K562 (cell line): ENCODE results near the gene MGRN1. TPM values are rescaled to one million over a fixed set of nuclear protein-coding genes. Genes with fewer than 3 reads are reported as not detected.
A peak's percentile ranks its signal among the peaks of the same experiment; 100 is the strongest.

ENCODE experiments used
- BRD4 ChIP-seq: fragments of 200-600 bp; sonication (generic); IDR thresholded peaks from 2 replicates; pipeline ENCODE4 v1.6.1; 2017; ENCODE audit warnings: inconsistent platforms
- CXXC5 ChIP-seq: fragments of 250-450 bp; sonication (Bioruptor Pico); IDR thresholded peaks from 2 replicates; pipeline ENCODE4 v1.8.0; 2022; ENCODE audit warnings: inconsistent platforms, mild to moderate bottlenecking, moderate library complexity
- GABPB2 ChIP-seq: fragments of 250-450 bp; sonication (Bioruptor Pico); conservative IDR thresholded peaks from 2 replicates; pipeline ENCODE4 v1.5.1; 2021; ENCODE audit warnings: mild to moderate bottlenecking
- HLTF ChIP-seq: fragments of 450-650 bp; IDR thresholded peaks from 2 replicates; pipeline ENCODE4 v1.6.1; 2016
- HNRNPLL ChIP-seq: fragments of 200-400 bp; formaldehyde crosslinking; IDR thresholded peaks from 2 replicates; pipeline ENCODE4 v1.6.1; 2017; ENCODE audit warnings: low read length, low read depth, mild to moderate bottlenecking; ENCODE audit not compliant: poor library complexity, severe bottlenecking
- MAFF ChIP-seq: IDR thresholded peaks from 2 replicates; pipeline ENCODE4 v1.6.1; 2012; ENCODE audit warnings: low read length, improper control_type of control experiment
- NFRKB ChIP-seq: fragments of 450-650 bp; IDR thresholded peaks from 2 replicates; pipeline ENCODE4 v1.6.1; 2016; ENCODE audit warnings: low read depth
- NFYB ChIP-seq: IDR thresholded peaks from 2 replicates; pipeline ENCODE4 v1.6.1; 2011; ENCODE audit warnings: mild to moderate bottlenecking, moderate library complexity; ENCODE audit not compliant: insufficient read length; ENCODE audit errors: extremely low read depth
- POU5F1 ChIP-seq: fragments of 150-350 bp; IDR thresholded peaks from 2 replicates; pipeline ENCODE4 v1.6.1; 2014; ENCODE audit warnings: borderline replicate concordance, low read length, low read depth, mild to moderate bottlenecking; ENCODE audit not compliant: partially characterized antibody
- PYGO2 ChIP-seq: fragments of 450-650 bp; IDR thresholded peaks from 2 replicates; pipeline ENCODE4 v1.6.1; 2016; ENCODE audit warnings: mild to moderate bottlenecking, missing genetic modification characterization, moderate library complexity, missing compliant biosample characterization
- RFX1 ChIP-seq: fragments of 450-650 bp; IDR thresholded peaks from 2 replicates; pipeline ENCODE4 v1.6.1; 2016; ENCODE audit warnings: mild to moderate bottlenecking, moderate library complexity
- TAF7 ChIP-seq: fragments of 450-650 bp; IDR thresholded peaks from 2 replicates; pipeline ENCODE4 v1.6.1; 2016; ENCODE audit warnings: missing genetic modification characterization, missing compliant biosample characterization
- ZC3H11A ChIP-seq: IDR thresholded peaks from 2 replicates; pipeline ENCODE4 v1.6.1; 2012; ENCODE audit warnings: low read depth, low read length, improper control_type of control experiment
- ZNF778 ChIP-seq: fragments of 450-650 bp; formaldehyde crosslinking; IDR thresholded peaks from 2 replicates; pipeline ENCODE4 v1.4.0; 2020; ENCODE audit warnings: mild to moderate bottlenecking, moderate library complexity
- polyA plus RNA-seq, 8 experiments: library from polyadenylated mRNA; depleted of rRNA in 4 of 8; stranded (reverse) in 5 of 8; unstranded in 3 of 8; fragments of >200 nt; fragmentation: Nextera tagmentation in 2 of 8; fragmentation: Illumina TruSeq in 1 of 8; extraction: Ambion mirVana in 2 of 8; extraction: Trizol in 1 of 8; gene quantifications; 2 replicates each; pipeline versions ENCODE4 v1.2.1 to v1.2.3, GENCODE V29; 2011 to 2014; ENCODE audit warnings: inconsistent platforms in 1 of 8, missing spikeins in 1 of 8
- total RNA-seq, 7 experiments: library from RNA; depleted of rRNA in 6 of 7; stranded (reverse); fragments of >200 nt in 6 of 7; fragmentation: Illumina TruSeq in 2 of 7; extraction: Trizol in 2 of 7; gene quantifications; 2 replicates each; pipeline versions ENCODE4 v1.2.1 to v1.2.3, GENCODE V29; 2011 to 2021; ENCODE audit warnings: low replicate concordance in 1 of 7
- TF ChIP-seq, protein P1 (sequence below): fragments of 450-650 bp; IDR thresholded peaks from 2 replicates; pipeline ENCODE4 v1.7.0; 2016; ENCODE audit warnings: borderline replicate concordance
- TF ChIP-seq, protein P2 (sequence below): fragments of 200-800 bp; sonication (Bioruptor generic); IDR thresholded peaks from 2 replicates; pipeline ENCODE4 v1.6.1; 2017; ENCODE audit warnings: missing genetic modification characterization, missing compliant biosample characterization
- TF ChIP-seq, protein P3 (sequence below), 2 experiments: fragments of 250-450 bp in 1 of 2; fragments of 450-650 bp in 1 of 2; sonication (Bioruptor Pico) in 1 of 2; IDR thresholded peaks; 2 replicates each; pipeline versions ENCODE4 v1.6.1 to v1.8.0; 2016 to 2021; ENCODE audit warnings: mild to moderate bottlenecking in 2 of 2, moderate library complexity in 2 of 2, missing compliant biosample characterization in 1 of 2, missing genetic modification characterization in 1 of 2
- TF ChIP-seq, protein P4 (sequence below): fragments of 450-650 bp; IDR thresholded peaks from 2 replicates; pipeline ENCODE4 v1.6.1; 2016; ENCODE audit warnings: antibody characterized with exemption
- TF ChIP-seq, protein P5 (sequence below): fragments of 250-450 bp; sonication (Bioruptor Pico); IDR thresholded peaks from 2 replicates; pipeline ENCODE4 v1.4.0; 2020; ENCODE audit warnings: mild to moderate bottlenecking

MGRN1 gene
- total and polyA plus RNA-seq, 9 of the 15 experiments (the other 6 are each of a cell fraction or from before 2014, with no cell fraction given), result 0.15 to 37.9 (median 6.0) TPM

DNA sequence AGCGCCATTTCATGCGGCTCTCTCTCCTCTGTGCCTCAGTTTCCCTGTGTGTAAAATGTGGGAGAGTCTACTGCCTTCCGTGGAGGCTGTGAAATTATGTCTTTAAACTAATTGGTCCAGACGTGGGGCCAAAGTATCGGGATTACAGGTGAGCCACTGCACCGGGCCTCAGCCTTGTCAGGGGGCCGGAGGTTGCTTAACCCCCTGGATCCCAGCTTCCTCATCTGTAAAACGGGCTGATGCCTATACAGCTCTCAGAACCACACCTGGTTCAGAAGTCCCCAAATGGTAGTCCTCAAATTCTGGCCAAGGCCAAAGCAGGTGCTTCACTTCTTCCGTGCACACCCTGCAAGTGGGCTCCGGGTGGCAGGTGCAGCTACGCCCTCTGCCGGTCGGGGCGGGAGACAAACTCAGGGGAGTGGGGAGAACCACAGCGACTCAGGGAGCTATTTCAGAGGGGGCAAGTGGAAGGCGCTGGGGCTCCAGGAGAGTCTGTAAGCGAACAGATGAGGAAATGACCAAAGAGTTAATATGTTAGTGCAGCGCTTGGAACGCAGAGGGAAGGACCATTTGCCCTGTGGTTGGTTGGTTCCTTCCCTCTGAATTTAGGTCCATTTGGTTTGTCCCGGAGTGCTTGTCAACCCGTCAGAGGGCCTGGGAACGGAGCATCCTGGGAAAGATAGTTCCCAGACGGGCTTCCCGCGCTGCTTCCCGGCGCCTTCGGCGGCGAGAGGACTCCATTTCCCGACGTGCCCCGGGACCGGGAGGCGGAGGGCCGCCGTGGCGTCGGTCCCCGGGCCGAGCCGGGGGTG is at the start of gene MGRN1 (continued):
- TF ChIP-seq, protein P1, sequence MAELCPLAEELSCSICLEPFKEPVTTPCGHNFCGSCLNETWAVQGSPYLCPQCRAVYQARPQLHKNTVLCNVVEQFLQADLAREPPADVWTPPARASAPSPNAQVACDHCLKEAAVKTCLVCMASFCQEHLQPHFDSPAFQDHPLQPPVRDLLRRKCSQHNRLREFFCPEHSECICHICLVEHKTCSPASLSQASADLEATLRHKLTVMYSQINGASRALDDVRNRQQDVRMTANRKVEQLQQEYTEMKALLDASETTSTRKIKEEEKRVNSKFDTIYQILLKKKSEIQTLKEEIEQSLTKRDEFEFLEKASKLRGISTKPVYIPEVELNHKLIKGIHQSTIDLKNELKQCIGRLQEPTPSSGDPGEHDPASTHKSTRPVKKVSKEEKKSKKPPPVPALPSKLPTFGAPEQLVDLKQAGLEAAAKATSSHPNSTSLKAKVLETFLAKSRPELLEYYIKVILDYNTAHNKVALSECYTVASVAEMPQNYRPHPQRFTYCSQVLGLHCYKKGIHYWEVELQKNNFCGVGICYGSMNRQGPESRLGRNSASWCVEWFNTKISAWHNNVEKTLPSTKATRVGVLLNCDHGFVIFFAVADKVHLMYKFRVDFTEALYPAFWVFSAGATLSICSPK, result no peak
- no peak for TF ChIP-seq ZNF778 (CRISPR knock-in tag)
- TF ChIP-seq, protein P2, sequence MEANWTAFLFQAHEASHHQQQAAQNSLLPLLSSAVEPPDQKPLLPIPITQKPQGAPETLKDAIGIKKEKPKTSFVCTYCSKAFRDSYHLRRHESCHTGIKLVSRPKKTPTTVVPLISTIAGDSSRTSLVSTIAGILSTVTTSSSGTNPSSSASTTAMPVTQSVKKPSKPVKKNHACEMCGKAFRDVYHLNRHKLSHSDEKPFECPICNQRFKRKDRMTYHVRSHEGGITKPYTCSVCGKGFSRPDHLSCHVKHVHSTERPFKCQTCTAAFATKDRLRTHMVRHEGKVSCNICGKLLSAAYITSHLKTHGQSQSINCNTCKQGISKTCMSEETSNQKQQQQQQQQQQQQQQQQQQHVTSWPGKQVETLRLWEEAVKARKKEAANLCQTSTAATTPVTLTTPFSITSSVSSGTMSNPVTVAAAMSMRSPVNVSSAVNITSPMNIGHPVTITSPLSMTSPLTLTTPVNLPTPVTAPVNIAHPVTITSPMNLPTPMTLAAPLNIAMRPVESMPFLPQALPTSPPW, result peak; percentile 99
- no peak for TF ChIP-seq NFRKB
- TF ChIP-seq PYGO2, result no peak
- TF ChIP-seq, protein P3, sequence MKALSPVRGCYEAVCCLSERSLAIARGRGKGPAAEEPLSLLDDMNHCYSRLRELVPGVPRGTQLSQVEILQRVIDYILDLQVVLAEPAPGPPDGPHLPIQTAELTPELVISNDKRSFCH (CRISPR knock-in tag; IDR thresholded peaks at IDR 0.05), result no peak
- TF ChIP-seq, protein P3 (tag; IDR thresholded peaks at IDR 0.05), result 0 out of 2 replicates have a peak, but pooled peaks have one; percentile 52
- TF ChIP-seq, protein P4, sequence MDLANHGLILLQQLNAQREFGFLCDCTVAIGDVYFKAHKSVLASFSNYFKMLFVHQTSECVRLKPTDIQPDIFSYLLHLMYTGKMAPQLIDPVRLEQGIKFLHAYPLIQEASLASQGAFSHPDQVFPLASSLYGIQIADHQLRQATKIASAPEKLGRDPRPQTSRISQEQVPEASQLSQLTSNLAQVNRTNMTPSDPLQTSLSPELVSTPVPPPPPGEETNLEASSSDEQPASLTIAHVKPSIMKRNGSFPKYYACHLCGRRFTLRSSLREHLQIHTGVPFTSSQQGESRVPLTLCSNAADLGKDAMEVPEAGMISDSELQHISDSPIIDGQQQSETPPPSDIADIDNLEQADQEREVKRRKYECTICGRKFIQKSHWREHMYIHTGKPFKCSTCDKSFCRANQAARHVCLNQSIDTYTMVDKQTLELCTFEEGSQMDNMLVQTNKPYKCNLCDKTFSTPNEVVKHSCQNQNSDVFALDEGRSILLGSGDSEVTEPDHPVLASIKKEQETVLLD, result peak; percentile 52
- no peak for TF ChIP-seq NFYB
- no peak for TF ChIP-seq HNRNPLL
- no peak for TF ChIP-seq ZC3H11A
- TF ChIP-seq RFX1, result no peak
- peak; percentile 67 for TF ChIP-seq MAFF
- no peak for TF ChIP-seq BRD4
- no peak for TF ChIP-seq GABPB2 (CRISPR knock-in tag)
- TF ChIP-seq TAF7 (tag), result no peak
- 0 out of 2 replicates have a peak, but pooled peaks have one; percentile 45 for TF ChIP-seq HLTF
- no peak for TF ChIP-seq POU5F1
- TF ChIP-seq, protein P5, sequence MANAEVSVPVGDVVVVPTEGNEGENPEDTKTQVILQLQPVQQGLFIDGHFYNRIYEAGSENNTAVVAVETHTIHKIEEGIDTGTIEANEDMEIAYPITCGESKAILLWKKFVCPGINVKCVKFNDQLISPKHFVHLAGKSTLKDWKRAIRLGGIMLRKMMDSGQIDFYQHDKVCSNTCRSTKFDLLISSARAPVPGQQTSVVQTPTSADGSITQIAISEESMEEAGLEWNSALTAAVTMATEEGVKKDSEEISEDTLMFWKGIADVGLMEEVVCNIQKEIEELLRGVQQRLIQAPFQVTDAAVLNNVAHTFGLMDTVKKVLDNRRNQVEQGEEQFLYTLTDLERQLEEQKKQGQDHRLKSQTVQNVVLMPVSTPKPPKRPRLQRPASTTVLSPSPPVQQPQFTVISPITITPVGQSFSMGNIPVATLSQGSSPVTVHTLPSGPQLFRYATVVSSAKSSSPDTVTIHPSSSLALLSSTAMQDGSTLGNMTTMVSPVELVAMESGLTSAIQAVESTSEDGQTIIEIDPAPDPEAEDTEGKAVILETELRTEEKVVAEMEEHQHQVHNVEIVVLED (CRISPR knock-in tag), result peak; percentile 88
- TF ChIP-seq CXXC5 (CRISPR knock-in tag), result peak; percentile 94
